Measurements from ENCODE around the gene PPM1A. TPM values are rescaled to one million over a fixed set of nuclear protein-coding genes. Genes with fewer than 3 reads are reported as not detected.

The PPM1A gene
- total and polyA plus RNA-seq, 2 of the 13 experiments (the other 11 are each of a cell fraction or from before 2014, with no cell fraction given), result 23.3 to 29.8 TPM

DNA sequence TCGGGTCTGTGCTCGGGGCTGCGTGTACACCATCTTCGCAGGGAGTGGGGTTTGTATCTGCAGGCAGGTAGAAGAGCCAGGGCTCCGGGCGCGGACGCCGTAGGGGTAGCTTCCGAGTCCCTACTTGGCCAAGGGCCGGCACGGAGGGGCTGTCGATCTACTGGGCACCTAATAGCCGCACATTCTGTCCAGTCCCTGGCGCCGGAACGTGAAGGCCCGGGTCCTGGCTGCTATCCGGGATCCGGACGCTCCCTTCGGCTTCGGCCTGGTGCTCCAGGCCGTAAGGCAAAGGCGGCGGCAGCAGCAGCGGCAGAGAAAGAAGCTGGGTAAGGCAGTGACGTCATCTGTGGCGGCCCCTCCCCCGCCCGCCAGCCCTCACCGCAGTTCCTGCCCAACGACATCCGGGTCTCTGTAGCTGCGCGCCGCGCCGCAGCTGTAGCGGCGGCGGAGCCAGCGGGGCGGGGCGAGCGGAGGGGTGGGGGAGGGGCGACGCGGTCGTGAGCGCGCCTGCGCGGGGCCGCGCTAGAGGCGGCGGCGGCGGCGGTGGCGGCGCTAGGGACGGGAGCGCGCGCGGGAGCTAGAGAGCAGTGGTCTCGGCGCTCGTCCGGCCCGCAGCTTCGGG lies at the start of gene PPM1A (continued):
- TF ChIP-seq, protein P1, sequence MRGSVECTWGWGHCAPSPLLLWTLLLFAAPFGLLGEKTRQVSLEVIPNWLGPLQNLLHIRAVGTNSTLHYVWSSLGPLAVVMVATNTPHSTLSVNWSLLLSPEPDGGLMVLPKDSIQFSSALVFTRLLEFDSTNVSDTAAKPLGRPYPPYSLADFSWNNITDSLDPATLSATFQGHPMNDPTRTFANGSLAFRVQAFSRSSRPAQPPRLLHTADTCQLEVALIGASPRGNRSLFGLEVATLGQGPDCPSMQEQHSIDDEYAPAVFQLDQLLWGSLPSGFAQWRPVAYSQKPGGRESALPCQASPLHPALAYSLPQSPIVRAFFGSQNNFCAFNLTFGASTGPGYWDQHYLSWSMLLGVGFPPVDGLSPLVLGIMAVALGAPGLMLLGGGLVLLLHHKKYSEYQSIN (CRISPR knock-in tag; IDR thresholded peaks at IDR 0.05; ENCODE audit: borderline replicate concordance), result no peak
- TF ChIP-seq, protein P2, sequence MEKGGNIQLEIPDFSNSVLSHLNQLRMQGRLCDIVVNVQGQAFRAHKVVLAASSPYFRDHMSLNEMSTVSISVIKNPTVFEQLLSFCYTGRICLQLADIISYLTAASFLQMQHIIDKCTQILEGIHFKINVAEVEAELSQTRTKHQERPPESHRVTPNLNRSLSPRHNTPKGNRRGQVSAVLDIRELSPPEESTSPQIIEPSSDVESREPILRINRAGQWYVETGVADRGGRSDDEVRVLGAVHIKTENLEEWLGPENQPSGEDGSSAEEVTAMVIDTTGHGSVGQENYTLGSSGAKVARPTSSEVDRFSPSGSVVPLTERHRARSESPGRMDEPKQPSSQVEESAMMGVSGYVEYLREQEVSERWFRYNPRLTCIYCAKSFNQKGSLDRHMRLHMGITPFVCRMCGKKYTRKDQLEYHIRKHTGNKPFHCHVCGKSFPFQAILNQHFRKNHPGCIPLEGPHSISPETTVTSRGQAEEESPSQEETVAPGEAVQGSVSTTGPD (CRISPR knock-in tag; IDR thresholded peaks at IDR 0.05), result no peak
- TF ChIP-seq RAD51 (IDR thresholded peaks at IDR 0.05; ENCODE audit: borderline replicate concordance) (no peak), ZNF773 (CRISPR knock-in tag; IDR thresholded peaks at IDR 0.05; ENCODE audit: borderline replicate concordance) (peak; percentile 83), RFX3 (CRISPR knock-in tag; IDR thresholded peaks at IDR 0.05) (no peak), ZNF232 (CRISPR knock-in tag; IDR thresholded peaks at IDR 0.05; ENCODE audit: borderline replicate concordance) (no peak; the same call in 1 of the 2 replicates), ZNF17 (CRISPR knock-in tag; IDR thresholded peaks at IDR 0.05) (no peak), REXO4 (CRISPR knock-in tag; IDR thresholded peaks at IDR 0.05; ENCODE audit: borderline replicate concordance) (no peak), HMGA1 (CRISPR knock-in tag; conservative IDR thresholded peaks at IDR 0.05) (no peak), BORCS8-MEF2B (CRISPR knock-in tag; IDR thresholded peaks at IDR 0.05) (no peak), DR1 (CRISPR knock-in tag; IDR thresholded peaks at IDR 0.05) (0 out of 2 replicates have a peak, but pooled peaks have one; percentile 51), ZNF619 (CRISPR knock-in tag; IDR thresholded peaks at IDR 0.05) (peak; percentile 52; the same call in 1 of the 2 replicates), ZFYVE20 (CRISPR knock-in tag; IDR thresholded peaks at IDR 0.05; ENCODE audit: borderline replicate concordance, low read depth) (no peak), ELF1 (CRISPR knock-in tag; IDR thresholded peaks at IDR 0.05) (peak; percentile 77)
- TF ChIP-seq, protein P3, sequence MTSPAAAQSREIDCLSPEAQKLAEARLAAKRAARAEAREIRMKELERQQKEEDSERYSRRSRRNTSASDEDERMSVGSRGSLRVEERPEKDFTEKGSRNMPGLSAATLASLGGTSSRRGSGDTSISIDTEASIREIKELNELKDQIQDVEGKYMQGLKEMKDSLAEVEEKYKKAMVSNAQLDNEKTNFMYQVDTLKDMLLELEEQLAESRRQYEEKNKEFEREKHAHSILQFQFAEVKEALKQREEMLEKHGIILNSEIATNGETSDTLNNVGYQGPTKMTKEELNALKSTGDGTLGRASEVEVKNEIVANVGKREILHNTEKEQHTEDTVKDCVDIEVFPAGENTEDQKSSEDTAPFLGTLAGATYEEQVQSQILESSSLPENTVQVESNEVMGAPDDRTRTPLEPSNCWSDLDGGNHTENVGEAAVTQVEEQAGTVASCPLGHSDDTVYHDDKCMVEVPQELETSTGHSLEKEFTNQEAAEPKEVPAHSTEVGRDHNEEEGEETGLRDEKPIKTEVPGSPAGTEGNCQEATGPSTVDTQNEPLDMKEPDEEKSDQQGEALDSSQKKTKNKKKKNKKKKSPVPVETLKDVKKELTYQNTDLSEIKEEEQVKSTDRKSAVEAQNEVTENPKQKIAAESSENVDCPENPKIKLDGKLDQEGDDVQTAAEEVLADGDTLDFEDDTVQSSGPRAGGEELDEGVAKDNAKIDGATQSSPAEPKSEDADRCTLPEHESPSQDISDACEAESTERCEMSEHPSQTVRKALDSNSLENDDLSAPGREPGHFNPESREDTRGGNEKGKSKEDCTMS (CRISPR knock-in tag; conservative IDR thresholded peaks at IDR 0.05), result no peak
- TF ChIP-seq, protein P4, sequence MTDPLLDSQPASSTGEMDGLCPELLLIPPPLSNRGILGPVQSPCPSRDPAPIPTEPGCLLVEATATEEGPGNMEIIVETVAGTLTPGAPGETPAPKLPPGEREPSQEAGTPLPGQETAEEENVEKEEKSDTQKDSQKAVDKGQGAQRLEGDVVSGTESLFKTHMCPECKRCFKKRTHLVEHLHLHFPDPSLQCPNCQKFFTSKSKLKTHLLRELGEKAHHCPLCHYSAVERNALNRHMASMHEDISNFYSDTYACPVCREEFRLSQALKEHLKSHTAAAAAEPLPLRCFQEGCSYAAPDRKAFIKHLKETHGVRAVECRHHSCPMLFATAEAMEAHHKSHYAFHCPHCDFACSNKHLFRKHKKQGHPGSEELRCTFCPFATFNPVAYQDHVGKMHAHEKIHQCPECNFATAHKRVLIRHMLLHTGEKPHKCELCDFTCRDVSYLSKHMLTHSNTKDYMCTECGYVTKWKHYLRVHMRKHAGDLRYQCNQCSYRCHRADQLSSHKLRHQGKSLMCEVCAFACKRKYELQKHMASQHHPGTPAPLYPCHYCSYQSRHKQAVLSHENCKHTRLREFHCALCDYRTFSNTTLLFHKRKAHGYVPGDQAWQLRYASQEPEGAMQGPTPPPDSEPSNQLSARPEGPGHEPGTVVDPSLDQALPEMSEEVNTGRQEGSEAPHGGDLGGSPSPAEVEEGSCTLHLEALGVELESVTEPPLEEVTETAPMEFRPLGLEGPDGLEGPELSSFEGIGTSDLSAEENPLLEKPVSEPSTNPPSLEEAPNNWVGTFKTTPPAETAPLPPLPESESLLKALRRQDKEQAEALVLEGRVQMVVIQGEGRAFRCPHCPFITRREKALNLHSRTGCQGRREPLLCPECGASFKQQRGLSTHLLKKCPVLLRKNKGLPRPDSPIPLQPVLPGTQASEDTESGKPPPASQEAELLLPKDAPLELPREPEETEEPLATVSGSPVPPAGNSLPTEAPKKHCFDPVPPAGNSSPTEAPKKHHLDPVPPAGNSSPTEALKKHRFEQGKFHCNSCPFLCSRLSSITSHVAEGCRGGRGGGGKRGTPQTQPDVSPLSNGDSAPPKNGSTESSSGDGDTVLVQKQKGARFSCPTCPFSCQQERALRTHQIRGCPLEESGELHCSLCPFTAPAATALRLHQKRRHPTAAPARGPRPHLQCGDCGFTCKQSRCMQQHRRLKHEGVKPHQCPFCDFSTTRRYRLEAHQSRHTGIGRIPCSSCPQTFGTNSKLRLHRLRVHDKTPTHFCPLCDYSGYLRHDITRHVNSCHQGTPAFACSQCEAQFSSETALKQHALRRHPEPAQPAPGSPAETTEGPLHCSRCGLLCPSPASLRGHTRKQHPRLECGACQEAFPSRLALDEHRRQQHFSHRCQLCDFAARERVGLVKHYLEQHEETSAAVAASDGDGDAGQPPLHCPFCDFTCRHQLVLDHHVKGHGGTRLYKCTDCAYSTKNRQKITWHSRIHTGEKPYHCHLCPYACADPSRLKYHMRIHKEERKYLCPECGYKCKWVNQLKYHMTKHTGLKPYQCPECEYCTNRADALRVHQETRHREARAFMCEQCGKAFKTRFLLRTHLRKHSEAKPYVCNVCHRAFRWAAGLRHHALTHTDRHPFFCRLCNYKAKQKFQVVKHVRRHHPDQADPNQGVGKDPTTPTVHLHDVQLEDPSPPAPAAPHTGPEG (CRISPR knock-in tag; IDR thresholded peaks at IDR 0.05), result no peak
- TF ChIP-seq, protein P5, sequence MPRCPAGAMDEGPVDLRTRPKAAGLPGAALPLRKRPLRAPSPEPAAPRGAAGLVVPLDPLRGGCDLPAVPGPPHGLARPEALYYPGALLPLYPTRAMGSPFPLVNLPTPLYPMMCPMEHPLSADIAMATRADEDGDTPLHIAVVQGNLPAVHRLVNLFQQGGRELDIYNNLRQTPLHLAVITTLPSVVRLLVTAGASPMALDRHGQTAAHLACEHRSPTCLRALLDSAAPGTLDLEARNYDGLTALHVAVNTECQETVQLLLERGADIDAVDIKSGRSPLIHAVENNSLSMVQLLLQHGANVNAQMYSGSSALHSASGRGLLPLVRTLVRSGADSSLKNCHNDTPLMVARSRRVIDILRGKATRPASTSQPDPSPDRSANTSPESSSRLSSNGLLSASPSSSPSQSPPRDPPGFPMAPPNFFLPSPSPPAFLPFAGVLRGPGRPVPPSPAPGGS (CRISPR knock-in tag; IDR thresholded peaks at IDR 0.05), result no peak; the same call in 1 of the 2 replicates
